PFSK-1 (cell line): ENCODE results near the gene SELENON.

Experiments
- FOXP2 ChIP-seq: optimal IDR thresholded peaks from 2 replicates; pipeline ENCODE3; 2011; ENCODE audit warnings: borderline replicate concordance, control low read depth, inconsistent platforms; ENCODE audit not compliant: insufficient read depth; ENCODE audit errors: extremely low read length, extremely low read depth
- POLR2AphosphoS5 ChIP-seq: IDR thresholded peaks from 2 replicates; pipeline ENCODE4 v1.6.1; 2012; ENCODE audit warnings: low read depth, mild to moderate bottlenecking, control low read depth, low read length, moderate library complexity
- REST ChIP-seq, 2 experiments: IDR thresholded peaks; 2 replicates each; pipeline versions ENCODE4 v1.6.1 to v1.8.0; 2011 to 2012; ENCODE audit warnings: low read depth in 2 of 2, low read length in 2 of 2, control low read depth in 1 of 2, inconsistent platforms in 1 of 2, mild to moderate bottlenecking in 1 of 2, moderate library complexity in 1 of 2; ENCODE audit not compliant: insufficient read depth in 1 of 2
- SIN3A ChIP-seq: IDR thresholded peaks from 2 replicates; pipeline ENCODE4 v1.6.1; 2012; ENCODE audit warnings: mild to moderate bottlenecking, low read length, moderate library complexity, borderline replicate concordance; ENCODE audit not compliant: insufficient read depth
- TAF1 ChIP-seq: IDR thresholded peaks from 2 replicates; pipeline ENCODE4 v1.6.1; 2012; ENCODE audit warnings: low read length, control low read depth, borderline replicate concordance; ENCODE audit not compliant: insufficient read depth

The SELENON gene

GRCh38 chr1:25848531-25848930 lies 48.5 kb downstream of the SELENON start:
- TF ChIP-seq TAF1: no peak
- TF ChIP-seq SIN3A: no peak
- no peak for TF ChIP-seq REST (IDR thresholded peaks at IDR 0.05; ENCODE audit: insufficient read depth in 1 of 2, low read depth in 2 of 2, low read length in 2 of 2)
- TF ChIP-seq FOXP2: no peak
- no peak for TF ChIP-seq POLR2AphosphoS5

DNA sequence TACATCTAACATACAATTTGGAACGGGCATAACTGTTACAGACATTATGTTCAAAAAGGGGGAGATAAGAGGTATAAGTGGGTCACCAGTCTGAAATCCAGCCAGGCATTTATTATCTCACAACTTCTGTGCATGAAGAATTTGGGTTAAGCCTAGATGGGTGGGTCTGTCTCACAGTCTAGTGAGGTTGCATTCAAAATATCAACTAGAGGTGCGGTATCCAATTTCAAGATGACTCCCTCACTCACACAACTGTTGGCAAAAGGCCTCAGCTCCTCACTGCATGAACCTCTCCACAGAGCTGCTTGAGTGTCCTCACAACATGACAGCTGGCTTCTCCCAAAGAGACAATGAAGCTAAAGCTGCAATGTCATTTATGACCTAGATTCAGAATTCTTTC lies 54.6 kb downstream of the SELENON start:
- TF ChIP-seq FOXP2 (no peak), REST (IDR thresholded peaks at IDR 0.05; ENCODE audit: insufficient read depth in 1 of 2, low read depth in 2 of 2, low read length in 2 of 2) (no peak), TAF1 (no peak), SIN3A (no peak), POLR2AphosphoS5 (no peak)

DNA sequence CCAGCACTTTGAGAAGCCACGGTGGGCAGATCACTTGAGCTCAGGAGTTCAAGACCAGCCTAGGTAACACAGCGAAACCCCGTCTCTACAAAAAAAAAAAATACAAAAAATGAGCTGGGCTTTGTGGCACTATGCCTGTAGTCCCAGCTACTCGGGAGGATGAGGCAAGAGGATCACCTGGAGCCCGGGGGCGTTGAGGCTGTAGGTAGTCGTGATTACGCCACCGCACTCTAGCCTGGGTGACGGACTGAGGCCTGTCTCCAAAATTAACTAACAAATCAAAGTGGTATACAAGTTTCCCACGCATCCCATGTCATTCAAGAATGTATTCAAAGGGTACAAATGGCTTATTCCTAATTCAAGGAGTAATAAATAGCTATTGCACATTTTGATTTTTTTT lies 56.9 kb downstream of the SELENON start:
- TF ChIP-seq TAF1 (no peak), SIN3A (no peak), FOXP2 (no peak), POLR2AphosphoS5 (no peak), REST (IDR thresholded peaks at IDR 0.05; ENCODE audit: insufficient read depth in 1 of 2, low read depth in 2 of 2, low read length in 2 of 2) (no peak)

- TF ChIP-seq REST (IDR thresholded peaks at IDR 0.05; ENCODE audit: insufficient read depth in 1 of 2, low read depth in 2 of 2, low read length in 2 of 2) (no peak), SIN3A (no peak), POLR2AphosphoS5 (no peak), FOXP2 (no peak), TAF1 (no peak)
Observed at GRCh38 chr1:25858494-25858893, 58.5 kb downstream of the SELENON start.
